A172 (cell line): ENCODE measurements around the gene ZNF474. TPM values are rescaled to one million over a fixed set of nuclear protein-coding genes. Genes with fewer than 3 reads are reported as not detected.
A peak's percentile ranks its signal among the peaks of the same experiment; 100 is the strongest.

Experiments
- DNase-seq: peaks from one replicate; pipeline ENCODE4 v3.0.0-alpha.2; 2015; ENCODE audit warnings: low spot score
- total RNA-seq: library from RNA; depleted of rRNA; stranded (reverse); fragments of >200 nt; shearing (Covaris generic); gene quantifications from 2 replicates; pipeline ENCODE4 v1.2.3, GENCODE V29; 2014

The ZNF474 gene
- total RNA-seq, 1 experiment from 2014 or later = not detected

- peak; percentile 80 for DNase-seq
Measured at GRCh38 chr5:122153230-122153629, 23.9 kb downstream of the ZNF474 start.

- peak; percentile 29 for DNase-seq
Measured at GRCh38 chr5:122153774-122154173, 24.4 kb downstream of the ZNF474 start.

- no peak for DNase-seq
Measured at GRCh38 chr5:122154491-122154890, 25.1 kb downstream of the ZNF474 start.

- DNase-seq = peak; percentile 41
Measured at GRCh38 chr5:122154910-122155309, 25.6 kb downstream of the ZNF474 start.

GRCh38 chr5:122155546-122155945, 26.2 kb downstream of the ZNF474 start:
- no peak for DNase-seq

GRCh38 chr5:122156724-122157325, 27.5 kb downstream of the ZNF474 start:
- DNase-seq = peak; percentile 51

GRCh38 chr5:122162100-122162638, 32.8 kb downstream of the ZNF474 start:
- no peak for DNase-seq

- peak; percentile 88 for DNase-seq
Measured at GRCh38 chr5:122163121-122164069, 34.0 kb downstream of the ZNF474 start.

GRCh38 chr5:122164070-122164435, 34.7 kb downstream of the ZNF474 start:
- DNase-seq = no peak

GRCh38 chr5:122164831-122165558, 35.6 kb downstream of the ZNF474 start:
- no peak for DNase-seq

- no peak for DNase-seq
Measured at GRCh38 chr5:122165559-122166078, 36.3 kb downstream of the ZNF474 start.

- DNase-seq = no peak
Measured at GRCh38 chr5:122169350-122170103, 40.2 kb downstream of the ZNF474 start.

- DNase-seq = peak; percentile 71
Measured at GRCh38 chr5:122170620-122171019, 41.3 kb downstream of the ZNF474 start.

- DNase-seq = no peak
Measured at GRCh38 chr5:122172207-122172606, 42.9 kb downstream of the ZNF474 start.

GRCh38 chr5:122173474-122174415, 44.4 kb downstream of the ZNF474 start:
- DNase-seq = no peak

GRCh38 chr5:122175091-122175490, 45.7 kb downstream of the ZNF474 start:
- DNase-seq = no peak

GRCh38 chr5:122175852-122176251, 46.5 kb downstream of the ZNF474 start:
- no peak for DNase-seq

- no peak for DNase-seq
Measured at GRCh38 chr5:122177161-122177560, 47.8 kb downstream of the ZNF474 start.

- no peak for DNase-seq
Measured at GRCh38 chr5:122179701-122180100, 50.4 kb downstream of the ZNF474 start.

GRCh38 chr5:122180146-122180712, 50.9 kb downstream of the ZNF474 start:
- DNase-seq = no peak
